Ishikawa (cell line): ENCODE results near the gene DOCK1.

ENCODE experiments used
- CREB1 ChIP-seq: IDR thresholded peaks from 2 replicates; pipeline ENCODE4 v1.6.1; 2012; ENCODE audit warnings: low read depth
- EP300 ChIP-seq: IDR thresholded peaks from 2 replicates; pipeline ENCODE4 v1.6.1; 2012; ENCODE audit warnings: borderline replicate concordance
- ZBTB7A ChIP-seq: IDR thresholded peaks from 2 replicates; pipeline ENCODE4 v1.6.1; 2012; ENCODE audit warnings: low read depth
- TF ChIP-seq, protein P1 (sequence below): IDR thresholded peaks from 2 replicates; pipeline ENCODE4 v1.6.1; 2012; ENCODE audit warnings: low read depth, mild to moderate bottlenecking

DNA sequence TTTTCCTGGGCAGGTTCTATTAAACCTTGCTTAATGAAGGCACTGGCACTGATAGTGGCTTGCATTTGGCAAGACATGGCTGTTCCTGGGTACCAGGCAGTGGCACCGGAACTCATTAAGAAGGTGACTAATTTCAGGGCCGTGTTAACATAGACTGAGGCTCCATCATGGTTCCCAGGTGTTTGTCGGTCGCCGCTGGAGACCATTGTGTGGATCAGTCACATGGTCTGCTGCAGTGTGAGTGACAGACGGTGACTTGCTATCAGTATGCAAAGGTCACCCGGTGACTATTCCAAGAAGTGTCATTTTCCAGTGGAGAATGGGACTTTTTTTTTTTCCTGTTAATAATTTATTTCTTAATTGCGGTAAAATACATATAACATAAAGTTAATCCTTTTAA lies 184.9 kb downstream of the DOCK1 start:
- TF ChIP-seq, protein P1, sequence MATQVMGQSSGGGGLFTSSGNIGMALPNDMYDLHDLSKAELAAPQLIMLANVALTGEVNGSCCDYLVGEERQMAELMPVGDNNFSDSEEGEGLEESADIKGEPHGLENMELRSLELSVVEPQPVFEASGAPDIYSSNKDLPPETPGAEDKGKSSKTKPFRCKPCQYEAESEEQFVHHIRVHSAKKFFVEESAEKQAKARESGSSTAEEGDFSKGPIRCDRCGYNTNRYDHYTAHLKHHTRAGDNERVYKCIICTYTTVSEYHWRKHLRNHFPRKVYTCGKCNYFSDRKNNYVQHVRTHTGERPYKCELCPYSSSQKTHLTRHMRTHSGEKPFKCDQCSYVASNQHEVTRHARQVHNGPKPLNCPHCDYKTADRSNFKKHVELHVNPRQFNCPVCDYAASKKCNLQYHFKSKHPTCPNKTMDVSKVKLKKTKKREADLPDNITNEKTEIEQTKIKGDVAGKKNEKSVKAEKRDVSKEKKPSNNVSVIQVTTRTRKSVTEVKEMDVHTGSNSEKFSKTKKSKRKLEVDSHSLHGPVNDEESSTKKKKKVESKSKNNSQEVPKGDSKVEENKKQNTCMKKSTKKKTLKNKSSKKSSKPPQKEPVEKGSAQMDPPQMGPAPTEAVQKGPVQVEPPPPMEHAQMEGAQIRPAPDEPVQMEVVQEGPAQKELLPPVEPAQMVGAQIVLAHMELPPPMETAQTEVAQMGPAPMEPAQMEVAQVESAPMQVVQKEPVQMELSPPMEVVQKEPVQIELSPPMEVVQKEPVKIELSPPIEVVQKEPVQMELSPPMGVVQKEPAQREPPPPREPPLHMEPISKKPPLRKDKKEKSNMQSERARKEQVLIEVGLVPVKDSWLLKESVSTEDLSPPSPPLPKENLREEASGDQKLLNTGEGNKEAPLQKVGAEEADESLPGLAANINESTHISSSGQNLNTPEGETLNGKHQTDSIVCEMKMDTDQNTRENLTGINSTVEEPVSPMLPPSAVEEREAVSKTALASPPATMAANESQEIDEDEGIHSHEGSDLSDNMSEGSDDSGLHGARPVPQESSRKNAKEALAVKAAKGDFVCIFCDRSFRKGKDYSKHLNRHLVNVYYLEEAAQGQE: no peak
- TF ChIP-seq ZBTB7A (no peak), EP300 (no peak), CREB1 (no peak)
